Esophagus squamous epithelium (tissue), 4 donors: ENCODE results near the gene CNTN1.

Experiments
- POLR2A ChIP-seq, 4 donors: fragments of 450-650 bp; IDR thresholded peaks; one replicate each; pipeline ENCODE4 v1.6.1; 2017; ENCODE audit warnings: antibody characterized with exemption in 4 of 4, mild to moderate bottlenecking in 4 of 4, moderate library complexity in 3 of 4
- TF ChIP-seq, protein P1 (sequence below), 6 experiments: fragments of 450-650 bp in 4 of 6; fragments of 200-600 bp in 2 of 6; sonication (generic) in 2 of 6; IDR thresholded peaks; one replicate each; pipeline ENCODE4 v1.5.1; 2016 to 2019; ENCODE audit warnings: antibody characterized with exemption in 6 of 6, mild to moderate bottlenecking in 4 of 6, moderate library complexity in 4 of 6

DNA sequence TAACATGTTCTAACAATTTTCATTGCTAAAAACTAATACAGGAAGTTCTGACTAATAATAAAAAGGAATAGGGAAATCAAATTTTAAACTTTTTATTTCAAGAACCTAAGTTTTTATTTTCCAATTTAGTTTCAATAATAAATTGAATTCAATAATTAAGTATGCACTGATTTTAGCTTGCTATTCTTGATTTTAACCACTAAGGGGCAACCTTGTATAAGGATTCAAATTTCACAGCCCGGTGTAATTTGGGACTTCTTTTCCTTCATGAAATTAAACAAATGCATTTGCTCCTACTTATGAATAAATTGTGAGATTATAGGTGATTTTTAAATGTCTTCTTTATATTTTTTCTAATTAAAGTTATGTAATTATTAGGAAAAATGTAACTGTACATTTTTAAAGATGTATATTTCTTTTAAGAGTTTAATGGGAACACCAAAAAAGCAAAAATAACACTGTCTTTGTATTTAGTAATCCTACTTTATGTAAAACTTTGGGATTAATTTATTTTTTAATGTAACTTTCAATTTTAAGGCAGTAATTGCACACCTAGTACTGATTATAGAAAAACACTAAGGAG, 254.5 kb downstream of the CNTN1 start:
- no peak for TF ChIP-seq POLR2A (IDR thresholded peaks at IDR 0.05)
- TF ChIP-seq, protein P1, sequence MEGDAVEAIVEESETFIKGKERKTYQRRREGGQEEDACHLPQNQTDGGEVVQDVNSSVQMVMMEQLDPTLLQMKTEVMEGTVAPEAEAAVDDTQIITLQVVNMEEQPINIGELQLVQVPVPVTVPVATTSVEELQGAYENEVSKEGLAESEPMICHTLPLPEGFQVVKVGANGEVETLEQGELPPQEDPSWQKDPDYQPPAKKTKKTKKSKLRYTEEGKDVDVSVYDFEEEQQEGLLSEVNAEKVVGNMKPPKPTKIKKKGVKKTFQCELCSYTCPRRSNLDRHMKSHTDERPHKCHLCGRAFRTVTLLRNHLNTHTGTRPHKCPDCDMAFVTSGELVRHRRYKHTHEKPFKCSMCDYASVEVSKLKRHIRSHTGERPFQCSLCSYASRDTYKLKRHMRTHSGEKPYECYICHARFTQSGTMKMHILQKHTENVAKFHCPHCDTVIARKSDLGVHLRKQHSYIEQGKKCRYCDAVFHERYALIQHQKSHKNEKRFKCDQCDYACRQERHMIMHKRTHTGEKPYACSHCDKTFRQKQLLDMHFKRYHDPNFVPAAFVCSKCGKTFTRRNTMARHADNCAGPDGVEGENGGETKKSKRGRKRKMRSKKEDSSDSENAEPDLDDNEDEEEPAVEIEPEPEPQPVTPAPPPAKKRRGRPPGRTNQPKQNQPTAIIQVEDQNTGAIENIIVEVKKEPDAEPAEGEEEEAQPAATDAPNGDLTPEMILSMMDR (IDR thresholded peaks at IDR 0.05): peak in 5 of 6 experiments; percentile 21 to 76 (median 63)
